GM12878 (cell line): Measurements from ENCODE around the gene BCAT1. TPM values are rescaled to one million over a fixed set of nuclear protein-coding genes. Genes with fewer than 3 reads are reported as not detected.
A peak's percentile ranks its signal among the peaks of the same experiment; 100 is the strongest.

Experiments used
- ATAC-seq: fragments of 200-7000 bp; cut with Tn5 transposase; 3 replicates; pipeline ENCODE4 v1.9.1; 2020; ENCODE audit warnings: mild to moderate bottlenecking, moderate library complexity
- BruUV-seq: library from RNA; stranded (reverse); fragments of 400-500 nt; replicated peaks from 2 replicates; lab custom pipeline; 2021; lab: Mats Ljungman, UMichigan
- CTCF ChIA-PET: fragments of 300-600 bp; sonication (Branson Sonifier 250); formaldehyde crosslinking; extraction: SDS; loops from one replicate; lab custom pipeline; 2021; ENCODE audit warnings: inconsistent platforms; lab: Yijun Ruan, JAX
- POLR2A ChIA-PET: fragments of 350-600 bp; formaldehyde crosslinking; extraction: SDS; loops from one replicate; lab custom pipeline; 2021; ENCODE audit warnings: inconsistent platforms; lab: Charles Lee
- RAD21 ChIA-PET: fragments of 300-600 bp; sonication (Branson Sonifier 250); formaldehyde crosslinking; loops from one replicate; lab custom pipeline; 2023; ENCODE audit warnings: antibody characterized with exemption; ENCODE audit not compliant: unreplicated experiment; lab: Charles Lee
- SMC1A ChIA-PET: fragments of 300-600 bp; sonication (Branson Sonifier 250); formaldehyde crosslinking; loops from one replicate; lab custom pipeline; 2023; ENCODE audit not compliant: unreplicated experiment, uncharacterized antibody; lab: Charles Lee
- DNase-seq: peaks from one replicate; pipeline ENCODE4 v3.0.0-alpha.2; 2011; ENCODE audit warnings: low read depth, low spot score
- FAIRE-seq: peaks from 3 replicates; lab custom pipeline; 2011; peaks lifted over from hg19 to GRCh38; lab: Jason Lieb, UNC
- H2AFZ ChIP-seq: 2 replicates; pipeline ENCODE4 v1.6.0; 2011; ENCODE audit warnings: low read depth, low read length, control low read depth; ENCODE audit not compliant: control insufficient read depth
- H3K27ac ChIP-seq: 2 replicates; pipeline ENCODE4 v1.5.1; 2011; ENCODE audit warnings: control low read depth; ENCODE audit not compliant: control insufficient read depth, insufficient read depth
- H3K27me3 ChIP-seq, 2 experiments: replicated peaks in 1 of 2; 2 replicates each; pipeline versions ENCODE4 v1.6.0 to v1.6.1; 2011; ENCODE audit warnings: low read length in 1 of 2; ENCODE audit not compliant: control insufficient read depth in 2 of 2, insufficient read depth in 2 of 2
- H3K36me3 ChIP-seq, 2 experiments: 2 replicates each; pipeline ENCODE4 v1.5.1; 2011; ENCODE audit warnings: low read length in 1 of 2; ENCODE audit not compliant: control insufficient read depth in 2 of 2, insufficient read depth in 2 of 2
- H3K4me1 ChIP-seq: 2 replicates; pipeline ENCODE4 v1.6.1; 2011; ENCODE audit warnings: mild to moderate bottlenecking, low read length, moderate library complexity, mixed read lengths; ENCODE audit not compliant: control insufficient read depth, insufficient read depth
- H3K4me2 ChIP-seq: 2 replicates; pipeline ENCODE4 v1.6.0; 2011; ENCODE audit warnings: control low read depth; ENCODE audit not compliant: control insufficient read depth, insufficient read depth
- H3K4me3 ChIP-seq: fragments of 200-600 bp; sonication (generic); 2 replicates; pipeline ENCODE4 v1.5.1; 2016
- H3K79me2 ChIP-seq: 2 replicates; pipeline ENCODE4 v1.6.0; 2011; ENCODE audit warnings: low read length; ENCODE audit not compliant: control insufficient read depth, insufficient read depth
- H3K9ac ChIP-seq: 2 replicates; pipeline ENCODE4 v1.8.0; 2011; ENCODE audit warnings: low read length, control low read depth, mixed read lengths; ENCODE audit not compliant: control insufficient read depth, insufficient read depth
- H3K9me3 ChIP-seq: replicated peaks from 3 replicates; pipeline ENCODE4 v1.5.1; 2011; ENCODE audit warnings: mild to moderate bottlenecking, low read length; ENCODE audit not compliant: control insufficient read depth, insufficient read depth
- H4K20me1 ChIP-seq: 2 replicates; pipeline ENCODE4 v1.6.0; 2011; ENCODE audit not compliant: control insufficient read depth, insufficient read depth
- CEBPB ChIP-seq, 2 experiments: fragments of 150-350 bp in 1 of 2; IDR thresholded peaks; 2 replicates each; pipeline ENCODE4 v1.6.1; 2012 to 2014; ENCODE audit warnings: low read depth in 2 of 2, low read length in 2 of 2, borderline replicate concordance in 1 of 2, inconsistent platforms in 1 of 2
- EED ChIP-seq: sonication (generic); IDR thresholded peaks from 2 replicates; pipeline ENCODE4 v1.6.1; 2016; ENCODE audit warnings: antibody characterized with exemption, low read depth
- FOXK2 ChIP-seq: fragments of 450-650 bp; IDR thresholded peaks from 2 replicates; pipeline ENCODE4 v1.6.1; 2017; ENCODE audit warnings: mild to moderate bottlenecking, moderate library complexity
- IKZF2 ChIP-seq, 2 experiments: fragments of 450-650 bp; IDR thresholded peaks; 2 replicates each; pipeline ENCODE4 v1.6.1; 2017; ENCODE audit warnings: mild to moderate bottlenecking in 2 of 2, moderate library complexity in 2 of 2
- NFIC ChIP-seq: IDR thresholded peaks from 2 replicates; pipeline ENCODE4 v1.6.1; 2012; ENCODE audit warnings: low read depth, mild to moderate bottlenecking, inconsistent platforms, low read length, moderate library complexity
- NFYA ChIP-seq: IDR thresholded peaks from 2 replicates; pipeline ENCODE4 v1.6.1; 2011; ENCODE audit warnings: low read depth, mild to moderate bottlenecking, low read length, improper control_type of control experiment, borderline replicate concordance
- PAX8 ChIP-seq: fragments of 450-650 bp; IDR thresholded peaks from 2 replicates; pipeline ENCODE4 v1.6.1; 2017; ENCODE audit warnings: mild to moderate bottlenecking, moderate library complexity
- RAD21 ChIP-seq: IDR thresholded peaks from 2 replicates; pipeline ENCODE4 v1.6.1; 2011; ENCODE audit warnings: mild to moderate bottlenecking, low read depth, low read length, moderate library complexity; ENCODE audit not compliant: insufficient read depth
- YY1 ChIP-seq: IDR thresholded peaks from 2 replicates; pipeline ENCODE4 v1.6.1; 2011; ENCODE audit warnings: low read depth, mild to moderate bottlenecking, low read length
- WGBS: methylation state at CpG from one replicate; pipeline ENCODE4 v1.1.6; 2016; ENCODE audit warnings: low lambda C conversion rate; ENCODE audit not compliant: insufficient replicate concordance, insufficient coverage; ENCODE audit errors: missing lambda C conversion rate; 5-methylcytosine and 5-hydroxymethylcytosine counted together
- in situ Hi-C: fragments of 300-500 bp; cut with MboI; formaldehyde crosslinking; loops from 9 replicates; pipeline ENCODE4 v1.14.3; 2018; ENCODE audit warnings: mixed read lengths
- intact Hi-C: fragments of 100-400 bp; cut with micrococcal nuclease; formaldehyde crosslinking; loops from one replicate; pipeline ENCODE4 v1.14.2; 2022; ENCODE audit not compliant: unreplicated experiment
- polyA plus RNA-seq, 11 experiments: library from polyadenylated mRNA; depleted of rRNA in 4 of 11; unstranded in 6 of 11; stranded (reverse) in 5 of 11; fragments of >200 nt; fragmentation: Nextera tagmentation in 4 of 11; fragmentation: Illumina TruSeq in 1 of 11; extraction: Ambion mirVana in 4 of 11; extraction: Trizol in 1 of 11; gene quantifications; 1 replicate in 1 of 11; 2 replicates in 10 of 11; pipeline versions ENCODE4 v1.2.1 to v1.2.3, GENCODE V29; 2011 to 2016; ENCODE audit warnings: inconsistent platforms in 2 of 11, missing spikeins in 2 of 11, low read depth in 1 of 11
- total RNA-seq, 4 experiments: library from RNA; depleted of rRNA in 3 of 4; stranded (reverse); fragments of >200 nt in 3 of 4; fragmentation: Illumina TruSeq in 1 of 4; extraction: Trizol in 1 of 4; gene quantifications; 2 replicates each; pipeline versions ENCODE4 v1.2.1 to v1.2.3, GENCODE V29; 2013 to 2021
- TF ChIP-seq, protein P1 (sequence below): IDR thresholded peaks from 2 replicates; pipeline ENCODE4 v1.6.1; 2011; ENCODE audit warnings: low read depth, mild to moderate bottlenecking, low read length, moderate library complexity, borderline replicate concordance; ENCODE audit errors: extremely low read depth
- TF ChIP-seq, protein P2 (sequence below): fragments of 450-650 bp; IDR thresholded peaks from 2 replicates; pipeline ENCODE4 v1.6.1; 2017; ENCODE audit warnings: mild to moderate bottlenecking, moderate library complexity
- TF ChIP-seq, protein P3 (sequence below): IDR thresholded peaks from 2 replicates; pipeline ENCODE4 v1.6.1; 2012; ENCODE audit warnings: mild to moderate bottlenecking, low read depth, low read length
- TF ChIP-seq, protein P4 (sequence below): fragments of 450-650 bp; IDR thresholded peaks from 2 replicates; pipeline ENCODE4 v1.6.1; 2016; ENCODE audit warnings: mild to moderate bottlenecking

BCAT1 gene
- total and polyA plus RNA-seq, 10 of the 15 experiments (the other 5 are each of a cell fraction or from before 2014, with no cell fraction given) = 26.2 to 187 (median 81.9) TPM

DNA sequence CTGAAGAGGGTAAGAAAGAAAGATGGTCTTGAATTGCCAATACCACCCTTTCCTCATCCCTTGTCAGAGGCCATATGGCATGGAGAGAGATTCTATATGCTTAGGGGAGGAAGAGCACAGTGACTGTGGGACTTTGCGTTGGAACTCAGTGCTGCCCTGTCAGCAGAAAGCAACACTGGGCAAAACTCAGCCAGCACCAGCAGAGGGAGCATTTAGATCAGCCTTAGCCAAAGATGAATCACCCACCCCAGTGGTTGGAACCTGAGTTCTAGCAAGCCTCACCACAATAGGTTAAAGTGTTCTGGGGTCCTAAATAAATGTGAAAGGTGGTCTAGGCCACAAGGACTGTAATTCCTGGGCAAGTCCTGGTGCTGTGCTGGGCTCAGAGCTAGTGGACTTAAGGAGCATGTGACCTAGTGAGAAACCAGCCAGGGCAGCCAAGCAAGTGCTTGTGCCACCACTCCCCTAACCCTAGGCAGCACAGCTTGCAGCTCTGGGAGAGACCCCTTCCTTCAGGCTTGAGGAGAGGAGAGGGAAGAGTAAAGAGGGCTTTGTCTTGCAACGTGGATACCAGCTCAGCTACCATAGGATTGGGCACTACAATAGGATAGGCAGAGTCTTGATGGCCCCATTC, 11.4 kb upstream of the BCAT1 start:
- H2AFZ ChIP-seq = peak overlapping the region; percentile 37
- ChIA-PET RAD21 (interaction anchor here (1.3 to 1.9 kb wide), 3 partner anchors 31 to 172 kb away, joined by 4 to 8 read pairs (median 5); no protein-coding TSS in a partner anchor), CTCF (interaction anchor here (0.7 to 3.1 kb wide), 17 partner anchors 8 to 195 kb away, joined by 3 to 22 read pairs (median 4); no protein-coding TSS in a partner anchor), POLR2A (no interaction called here), SMC1A (interaction anchor here (0.8 to 5.6 kb wide), 8 partner anchors 9 to 171 kb away, joined by 3 to 28 read pairs (median 4); no protein-coding TSS in a partner anchor)
- peak; percentile 56 for DNase-seq
- H4K20me1 ChIP-seq = no peaks in the 10 kb centered on the region
- no peaks in the 10 kb centered on the region for H3K27me3 ChIP-seq
- H3K9me3 ChIP-seq = no peaks in the 10 kb centered on the region; the same call in 2 of the 3 replicates
- H3K4me1 ChIP-seq = peaks cover 7% of the 10 kb centered on the region
- no TSS peak for BruUV-seq
- no peaks in the 10 kb centered on the region for H3K79me2 ChIP-seq
- H3K4me2 ChIP-seq = peak overlapping the region; percentile 4; the same call in 1 of the 2 replicates
- WGBS = 50% methylated on average over 2 of the region's 2 CpGs
- peak; percentile 94 for ATAC-seq
- no peak overlapping the region for H3K27ac ChIP-seq
- peak; percentile 94 for FAIRE-seq
- H3K36me3 ChIP-seq = no peaks in the 10 kb centered on the region
- H3K4me3 ChIP-seq = no peak overlapping the region
- in situ Hi-C loops (no loop called here), intact Hi-C loops (loop anchor here (1.0 kb wide), 1 partner anchor 170 kb away; no protein-coding TSS in a partner anchor)
- no peak overlapping the region for H3K9ac ChIP-seq
- no peak for TF ChIP-seq PAX8
- no peak for TF ChIP-seq EED
- TF ChIP-seq, protein P1, sequence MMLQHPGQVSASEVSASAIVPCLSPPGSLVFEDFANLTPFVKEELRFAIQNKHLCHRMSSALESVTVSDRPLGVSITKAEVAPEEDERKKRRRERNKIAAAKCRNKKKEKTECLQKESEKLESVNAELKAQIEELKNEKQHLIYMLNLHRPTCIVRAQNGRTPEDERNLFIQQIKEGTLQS = no peak
- TF ChIP-seq, protein P2, sequence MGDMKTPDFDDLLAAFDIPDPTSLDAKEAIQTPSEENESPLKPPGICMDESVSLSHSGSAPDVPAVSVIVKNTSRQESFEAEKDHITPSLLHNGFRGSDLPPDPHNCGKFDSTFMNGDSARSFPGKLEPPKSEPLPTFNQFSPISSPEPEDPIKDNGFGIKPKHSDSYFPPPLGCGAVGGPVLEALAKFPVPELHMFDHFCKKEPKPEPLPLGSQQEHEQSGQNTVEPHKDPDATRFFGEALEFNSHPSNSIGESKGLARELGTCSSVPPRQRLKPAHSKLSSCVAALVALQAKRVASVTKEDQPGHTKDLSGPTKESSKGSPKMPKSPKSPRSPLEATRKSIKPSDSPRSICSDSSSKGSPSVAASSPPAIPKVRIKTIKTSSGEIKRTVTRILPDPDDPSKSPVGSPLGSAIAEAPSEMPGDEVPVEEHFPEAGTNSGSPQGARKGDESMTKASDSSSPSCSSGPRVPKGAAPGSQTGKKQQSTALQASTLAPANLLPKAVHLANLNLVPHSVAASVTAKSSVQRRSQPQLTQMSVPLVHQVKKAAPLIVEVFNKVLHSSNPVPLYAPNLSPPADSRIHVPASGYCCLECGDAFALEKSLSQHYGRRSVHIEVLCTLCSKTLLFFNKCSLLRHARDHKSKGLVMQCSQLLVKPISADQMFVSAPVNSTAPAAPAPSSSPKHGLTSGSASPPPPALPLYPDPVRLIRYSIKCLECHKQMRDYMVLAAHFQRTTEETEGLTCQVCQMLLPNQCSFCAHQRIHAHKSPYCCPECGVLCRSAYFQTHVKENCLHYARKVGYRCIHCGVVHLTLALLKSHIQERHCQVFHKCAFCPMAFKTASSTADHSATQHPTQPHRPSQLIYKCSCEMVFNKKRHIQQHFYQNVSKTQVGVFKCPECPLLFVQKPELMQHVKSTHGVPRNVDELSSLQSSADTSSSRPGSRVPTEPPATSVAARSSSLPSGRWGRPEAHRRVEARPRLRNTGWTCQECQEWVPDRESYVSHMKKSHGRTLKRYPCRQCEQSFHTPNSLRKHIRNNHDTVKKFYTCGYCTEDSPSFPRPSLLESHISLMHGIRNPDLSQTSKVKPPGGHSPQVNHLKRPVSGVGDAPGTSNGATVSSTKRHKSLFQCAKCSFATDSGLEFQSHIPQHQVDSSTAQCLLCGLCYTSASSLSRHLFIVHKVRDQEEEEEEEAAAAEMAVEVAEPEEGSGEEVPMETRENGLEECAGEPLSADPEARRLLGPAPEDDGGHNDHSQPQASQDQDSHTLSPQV = no peak
- peak in 1 of 2 experiments; percentile 8; a peak in 1 of 4 replicates for TF ChIP-seq IKZF2 (IDR thresholded peaks at IDR 0.05)
- TF ChIP-seq, protein P3, sequence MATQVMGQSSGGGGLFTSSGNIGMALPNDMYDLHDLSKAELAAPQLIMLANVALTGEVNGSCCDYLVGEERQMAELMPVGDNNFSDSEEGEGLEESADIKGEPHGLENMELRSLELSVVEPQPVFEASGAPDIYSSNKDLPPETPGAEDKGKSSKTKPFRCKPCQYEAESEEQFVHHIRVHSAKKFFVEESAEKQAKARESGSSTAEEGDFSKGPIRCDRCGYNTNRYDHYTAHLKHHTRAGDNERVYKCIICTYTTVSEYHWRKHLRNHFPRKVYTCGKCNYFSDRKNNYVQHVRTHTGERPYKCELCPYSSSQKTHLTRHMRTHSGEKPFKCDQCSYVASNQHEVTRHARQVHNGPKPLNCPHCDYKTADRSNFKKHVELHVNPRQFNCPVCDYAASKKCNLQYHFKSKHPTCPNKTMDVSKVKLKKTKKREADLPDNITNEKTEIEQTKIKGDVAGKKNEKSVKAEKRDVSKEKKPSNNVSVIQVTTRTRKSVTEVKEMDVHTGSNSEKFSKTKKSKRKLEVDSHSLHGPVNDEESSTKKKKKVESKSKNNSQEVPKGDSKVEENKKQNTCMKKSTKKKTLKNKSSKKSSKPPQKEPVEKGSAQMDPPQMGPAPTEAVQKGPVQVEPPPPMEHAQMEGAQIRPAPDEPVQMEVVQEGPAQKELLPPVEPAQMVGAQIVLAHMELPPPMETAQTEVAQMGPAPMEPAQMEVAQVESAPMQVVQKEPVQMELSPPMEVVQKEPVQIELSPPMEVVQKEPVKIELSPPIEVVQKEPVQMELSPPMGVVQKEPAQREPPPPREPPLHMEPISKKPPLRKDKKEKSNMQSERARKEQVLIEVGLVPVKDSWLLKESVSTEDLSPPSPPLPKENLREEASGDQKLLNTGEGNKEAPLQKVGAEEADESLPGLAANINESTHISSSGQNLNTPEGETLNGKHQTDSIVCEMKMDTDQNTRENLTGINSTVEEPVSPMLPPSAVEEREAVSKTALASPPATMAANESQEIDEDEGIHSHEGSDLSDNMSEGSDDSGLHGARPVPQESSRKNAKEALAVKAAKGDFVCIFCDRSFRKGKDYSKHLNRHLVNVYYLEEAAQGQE = no peak
- TF ChIP-seq FOXK2 = no peak
- TF ChIP-seq NFYA = no peak
- TF ChIP-seq, protein P4, sequence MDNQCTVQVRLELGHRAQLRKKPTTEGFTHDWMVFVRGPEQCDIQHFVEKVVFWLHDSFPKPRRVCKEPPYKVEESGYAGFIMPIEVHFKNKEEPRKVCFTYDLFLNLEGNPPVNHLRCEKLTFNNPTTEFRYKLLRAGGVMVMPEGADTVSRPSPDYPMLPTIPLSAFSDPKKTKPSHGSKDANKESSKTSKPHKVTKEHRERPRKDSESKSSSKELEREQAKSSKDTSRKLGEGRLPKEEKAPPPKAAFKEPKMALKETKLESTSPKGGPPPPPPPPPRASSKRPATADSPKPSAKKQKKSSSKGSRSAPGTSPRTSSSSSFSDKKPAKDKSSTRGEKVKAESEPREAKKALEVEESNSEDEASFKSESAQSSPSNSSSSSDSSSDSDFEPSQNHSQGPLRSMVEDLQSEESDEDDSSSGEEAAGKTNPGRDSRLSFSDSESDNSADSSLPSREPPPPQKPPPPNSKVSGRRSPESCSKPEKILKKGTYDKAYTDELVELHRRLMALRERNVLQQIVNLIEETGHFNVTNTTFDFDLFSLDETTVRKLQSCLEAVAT = 0 out of 2 replicates have a peak, but pooled peaks have one; percentile 19
- TF ChIP-seq CEBPB (IDR thresholded peaks at IDR 0.05; ENCODE audit: borderline replicate concordance in 1 of 2, low read depth in 2 of 2, low read length in 2 of 2) = no peak
- TF ChIP-seq NFIC = no peak
- TF ChIP-seq RAD21 = peak; percentile 77
- TF ChIP-seq YY1 = 0 out of 2 replicates have a peak, but pooled peaks have one; percentile 41
